B cell (primary cell): ENCODE data around the gene CAMKK2. TPM values are rescaled to one million over a fixed set of nuclear protein-coding genes. Genes with fewer than 3 reads are reported as not detected.

ENCODE experiments used
- ATAC-seq: fragments of 200-7000 bp; cut with Tn5 transposase; one replicate; pipeline ENCODE4 v1.10.0; 2021; ENCODE audit warnings: low read depth, mild to moderate bottlenecking, moderate number of reproducible peaks, moderate library complexity
- CTCF ChIA-PET: fragments of 350-600 bp; sonication (Branson Sonifier 250); formaldehyde crosslinking; loops from one replicate; lab custom pipeline; 2021; ENCODE audit warnings: antibody characterized with exemption, inconsistent platforms; lab: Charles Lee
- POLR2A ChIA-PET: fragments of 350-600 bp; sonication (Branson Sonifier 250); formaldehyde crosslinking; loops from one replicate; lab custom pipeline; 2021; ENCODE audit warnings: antibody characterized with exemption; lab: Charles Lee
- DNase-seq: peaks from one replicate; pipeline ENCODE4 v3.0.0; 2013
- H2AFZ ChIP-seq: 2 replicates; pipeline ENCODE4 v1.6.1; 2012; ENCODE audit warnings: mild to moderate bottlenecking, low read depth, low read length; ENCODE audit not compliant: insufficient read depth, poor library complexity, severe bottlenecking
- H3K27ac ChIP-seq, 2 donors: 1 replicate in 1 of 2; 2 replicates in 1 of 2; pipeline ENCODE4 v1.5.1; 2012 to 2013; ENCODE audit warnings: low read length in 2 of 2, mild to moderate bottlenecking in 2 of 2, moderate library complexity in 1 of 2
- H3K27me3 ChIP-seq, 4 experiments: fragments of 200-600 bp in 1 of 4; sonication (generic) in 1 of 4; replicated peaks in 1 of 4; 1 replicate in 2 of 4; 2 replicates in 2 of 4; pipeline versions ENCODE4 v1.6.1 to v1.7.0; 2013 to 2016; ENCODE audit warnings: low read length in 3 of 4, mild to moderate bottlenecking in 2 of 4, mixed read lengths in 1 of 4, moderate library complexity in 1 of 4; ENCODE audit not compliant: insufficient read depth in 4 of 4, control insufficient read depth in 3 of 4; ENCODE audit errors: control extremely low read depth in 1 of 4
- H3K36me3 ChIP-seq, 2 experiments: replicated peaks in 1 of 2; 1 replicate in 1 of 2; 2 replicates in 1 of 2; pipeline versions ENCODE4 v1.6.1 to v1.7.1; 2013; ENCODE audit warnings: low read length in 1 of 2; ENCODE audit not compliant: insufficient read depth in 2 of 2, control insufficient read depth in 1 of 2; ENCODE audit errors: control extremely low read depth in 1 of 2, extremely low read depth in 1 of 2
- H3K4me1 ChIP-seq, 2 donors: fragments of 200-600 bp in 1 of 2; sonication (generic) in 1 of 2; 1 replicate in 1 of 2; 2 replicates in 1 of 2; pipeline versions ENCODE4 v1.5.1 to v1.6.1; 2013 to 2017; ENCODE audit warnings: low read length in 2 of 2; ENCODE audit not compliant: control insufficient read depth in 2 of 2, insufficient read depth in 2 of 2
- H3K4me2 ChIP-seq: replicated peaks from 2 replicates; pipeline ENCODE3; 2012; ENCODE audit warnings: mild to moderate bottlenecking, low read depth, low read length; ENCODE audit not compliant: poor library complexity, severe bottlenecking
- H3K4me3 ChIP-seq, 5 experiments: fragments of 200-600 bp in 1 of 5; sonication (generic) in 1 of 5; 1 replicate in 3 of 5; 2 replicates in 2 of 5; pipeline versions ENCODE4 v1.5.1 to v1.7.0; 2011 to 2016; ENCODE audit warnings: low read length in 4 of 5, mild to moderate bottlenecking in 4 of 5, low read depth in 2 of 5, control low read depth in 1 of 5, moderate library complexity in 1 of 5; ENCODE audit not compliant: insufficient read depth in 1 of 5; ENCODE audit errors: control extremely low read depth in 1 of 5, extremely low read depth in 1 of 5
- H3K79me2 ChIP-seq: fragments of 200-600 bp; sonication (generic); one replicate; pipeline ENCODE4 v1.6.0; 2016; ENCODE audit warnings: low read length; ENCODE audit not compliant: control insufficient read depth, insufficient read depth
- H3K9ac ChIP-seq: fragments of 200-600 bp; sonication (generic); 2 replicates; pipeline ENCODE4 v1.6.1; 2017; ENCODE audit warnings: mild to moderate bottlenecking, low read length, moderate library complexity
- H3K9me3 ChIP-seq, 3 donors: one replicate each; pipeline versions ENCODE4 v1.6.1 to v1.7.1; 2013; ENCODE audit warnings: low read length in 2 of 3; ENCODE audit not compliant: control insufficient read depth in 2 of 3, insufficient read depth in 1 of 3; ENCODE audit errors: control extremely low read depth in 1 of 3
- H4K20me1 ChIP-seq: 2 replicates; pipeline ENCODE4 v1.6.0; 2012; ENCODE audit warnings: mild to moderate bottlenecking, low read length; ENCODE audit not compliant: insufficient read depth, control insufficient read depth, poor library complexity, severe bottlenecking
- H3K27ac Mint-ChIP-seq: one replicate; pipeline ENCODE4 v1.8.0; 2021; ENCODE audit warnings: mixed read lengths
- H3K27me3 Mint-ChIP-seq: one replicate; pipeline ENCODE4 v1.8.0; 2021; ENCODE audit warnings: mixed read lengths
- H3K4me1 Mint-ChIP-seq: one replicate; pipeline ENCODE4 v1.8.0; 2021; ENCODE audit warnings: mixed read lengths
- H3K4me3 Mint-ChIP-seq: one replicate; pipeline ENCODE4 v1.8.0; 2021; ENCODE audit warnings: mixed read lengths
- H3K9me3 Mint-ChIP-seq: one replicate; pipeline ENCODE4 v1.8.0; 2022; ENCODE audit warnings: mixed read lengths; ENCODE audit not compliant: insufficient read depth
- CTCF ChIP-seq: fragments of 200-600 bp; IDR thresholded peaks from one replicate; pipeline ENCODE4 v1.8.0; 2022; ENCODE audit warnings: antibody characterized with exemption, mild to moderate bottlenecking
- EZH2 ChIP-seq: IDR thresholded peaks from 2 replicates; pipeline ENCODE4 v1.6.1; 2012; ENCODE audit warnings: borderline replicate concordance, low read depth, mild to moderate bottlenecking, moderate library complexity, low read length; ENCODE audit not compliant: insufficient read depth, poor library complexity, severe bottlenecking
- WGBS: methylation state at CpG from one replicate; pipeline ENCODE4 v1.1.5; 2013; ENCODE audit warnings: missing lambda C conversion rate; ENCODE audit not compliant: insufficient coverage; 5-methylcytosine and 5-hydroxymethylcytosine counted together
- intact Hi-C: fragments of 100-400 bp; cut with micrococcal nuclease; formaldehyde crosslinking; loops from one replicate; pipeline ENCODE4 v1.10.0; 2022
- polyA plus RNA-seq: library from polyadenylated mRNA; depleted of rRNA; stranded (reverse); fragments of >200 nt; gene quantifications from 2 replicates; pipeline ENCODE4 v1.2.3, GENCODE V29; 2012
- total RNA-seq, 2 donors: library from RNA; stranded (reverse); fragments of 120-200 nt in 1 of 2; gene quantifications; 1 replicate in 1 of 2; 2 replicates in 1 of 2; pipeline versions ENCODE4 v1.2.3 to v1.2.4, GENCODE V29; 2013 to 2022

Gene CAMKK2
- total and polyA plus RNA-seq, 2 donors (not counting 1 experiment from before 2014, with no cell fraction given): 9.7 to 17.1 TPM

DNA sequence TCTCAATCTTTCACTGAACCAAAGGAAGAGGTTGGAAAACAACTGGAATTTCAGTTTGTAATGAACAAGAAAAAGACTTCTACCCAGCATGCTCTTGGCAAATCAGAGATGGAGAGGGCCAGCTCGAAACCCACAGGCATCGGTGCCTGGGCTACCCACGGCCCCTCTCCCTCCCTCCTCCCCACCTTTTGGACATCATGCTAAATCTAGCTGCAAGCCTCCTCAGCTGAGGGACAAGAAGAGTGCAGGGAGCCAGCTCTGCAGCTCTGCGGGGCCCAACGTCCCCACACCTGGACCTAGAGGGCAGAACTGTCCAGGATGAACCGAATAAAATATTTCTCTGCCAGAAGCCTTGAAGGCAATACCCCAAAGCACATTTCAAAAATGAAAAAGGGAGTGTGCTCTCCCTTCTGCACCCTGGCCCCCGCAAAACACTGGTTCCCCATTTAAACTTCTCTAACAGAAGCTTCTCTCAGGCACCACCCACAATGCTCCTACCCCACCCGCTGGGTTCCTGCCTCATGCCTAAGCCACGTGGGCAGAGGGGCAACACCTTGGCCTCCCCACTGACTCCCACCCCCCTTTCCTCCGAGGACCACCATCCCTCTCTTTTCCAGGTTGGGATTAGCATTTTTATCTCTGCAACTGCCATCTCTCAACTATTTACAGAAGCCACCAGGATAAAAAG is 8.2 kb downstream of the CAMKK2 start:
- DNase-seq (no peak), ATAC-seq (peak; percentile 57)
- Histone ChIP-seq H3K4me1 (peaks cover 7 to 15% of the 10 kb centered on the region in 2 donors), H3K4me2 (peak overlapping the region; percentile 30), H3K9ac (no peak overlapping the region), H3K79me2 (peaks cover 35% of the 10 kb centered on the region), H3K27ac (no peak overlapping the region), H4K20me1 (no peaks in the 10 kb centered on the region), H2AFZ (peak overlapping the region; percentile 38), H3K9me3 (no peaks in the 10 kb centered on the region), H3K27me3 (no peaks in the 10 kb centered on the region), H3K36me3 (no peaks in the 10 kb centered on the region), H3K4me3 (no peak overlapping the region)
- peak overlapping the region; percentile 75 for H3K27ac Mint-ChIP-seq
- ChIA-PET CTCF (interaction anchor here (1.1 kb wide), 2 partner anchors 14 to 58 kb away, joined by 3 read pairs; no protein-coding TSS in a partner anchor), POLR2A (no interaction called here)
- no peaks in the 10 kb centered on the region for H3K27me3 Mint-ChIP-seq
- no peaks in the 10 kb centered on the region for H3K9me3 Mint-ChIP-seq
- H3K4me1 Mint-ChIP-seq: peaks cover 20% of the 10 kb centered on the region
- 66% methylated on average over 9 of the region's 10 CpGs for WGBS
- intact Hi-C loops: no loop called here
- TF ChIP-seq EZH2 (no peak), CTCF (no peak)
- H3K4me3 Mint-ChIP-seq: peak overlapping the region; percentile 44

DNA sequence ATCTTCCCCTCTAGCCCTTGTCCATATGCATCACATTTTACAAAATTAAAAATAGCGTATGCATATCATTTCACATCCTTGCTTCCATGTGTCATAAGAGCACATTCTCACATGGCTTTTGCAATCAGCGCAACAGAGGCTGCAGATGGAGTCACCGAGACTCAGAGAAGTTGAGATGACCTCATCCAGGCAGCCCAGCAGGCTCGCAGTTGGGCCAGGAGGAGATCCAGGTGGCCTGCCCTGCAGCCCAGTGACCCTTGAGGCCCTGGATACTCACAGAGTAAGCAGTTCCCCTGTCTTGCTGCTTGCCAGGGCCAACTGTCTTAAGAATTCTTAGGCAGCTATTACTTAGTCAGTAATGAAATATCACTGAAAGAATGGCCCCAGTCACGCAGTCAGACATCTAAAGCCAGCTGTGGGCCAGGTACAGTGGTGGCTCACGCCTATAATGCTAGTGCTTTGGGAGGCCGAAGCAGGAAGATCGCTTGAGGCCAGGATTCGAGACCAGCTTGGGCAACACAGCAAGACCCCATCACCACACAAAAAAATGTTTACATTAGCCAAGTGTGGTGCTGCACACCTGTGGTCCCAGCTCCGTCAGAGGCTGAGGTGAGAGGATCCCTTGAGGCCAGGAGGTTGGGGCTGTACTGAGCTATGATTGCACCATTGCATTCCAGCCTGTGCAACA is 9.1 kb downstream of the CAMKK2 start:
- ChIA-PET POLR2A (no interaction called here), CTCF (interaction anchor here (1.1 kb wide), 1 partner anchor 13 kb away, joined by 3 read pairs; no protein-coding TSS in a partner anchor)
- intact Hi-C loops: no loop called here
- no peak for ATAC-seq
- Histone ChIP-seq H3K36me3 (no peaks in the 10 kb centered on the region), H2AFZ (no peak overlapping the region), H3K4me1 (peaks cover 7 to 12% of the 10 kb centered on the region in 2 donors), H3K4me3 (no peak overlapping the region), H3K79me2 (peaks cover 41% of the 10 kb centered on the region), H3K27ac (no peak overlapping the region), H4K20me1 (no peaks in the 10 kb centered on the region), H3K9me3 (no peaks in the 10 kb centered on the region), H3K9ac (no peak overlapping the region), H3K4me2 (no peak overlapping the region), H3K27me3 (no peaks in the 10 kb centered on the region)
- 99% methylated on average over 7 of the region's 10 CpGs for WGBS
- TF ChIP-seq EZH2 (no peak), CTCF (no peak)
- H3K27me3 Mint-ChIP-seq: no peaks in the 10 kb centered on the region
- no peak for DNase-seq
- no peaks in the 10 kb centered on the region for H3K9me3 Mint-ChIP-seq
- peaks cover 19% of the 10 kb centered on the region for H3K4me1 Mint-ChIP-seq
- H3K27ac Mint-ChIP-seq: no peak overlapping the region
- no peak overlapping the region for H3K4me3 Mint-ChIP-seq
